Coronary artery (tissue), 2 donors: ENCODE results near the gene C17orf107.
"Not testable (repeated sequence)": the region's sequence is repeated elsewhere in the genome, so short reads cannot be mapped to it uniquely, and the experiment has no call there.

Source experiments
- DNase-seq: peaks from one replicate; pipeline ENCODE4 v3.0.0-alpha.2; 2017; ENCODE audit warnings: low spot score
- H3K27ac ChIP-seq, 2 donors: fragments of 200-600 bp; sonication (generic); one replicate each; pipeline ENCODE4 v1.5.1; 2016 to 2019
- H3K4me3 ChIP-seq: fragments of 200-600 bp; sonication (generic); 2 replicates; pipeline ENCODE4 v1.5.1; 2016; ENCODE audit warnings: mild to moderate bottlenecking, moderate library complexity
- TF ChIP-seq, protein P1 (sequence below): fragments of 200-600 bp; sonication (generic); IDR thresholded peaks from one replicate; pipeline ENCODE4 v1.5.1; 2019; ENCODE audit warnings: antibody characterized with exemption

The C17orf107 gene

GRCh38 chr17:4913994-4914393, 14.7 kb downstream of the C17orf107 start:
- Histone ChIP-seq H3K4me3 (no peak overlapping the region), H3K27ac (no peak overlapping the region)
- no peak for DNase-seq
- TF ChIP-seq, protein P1, sequence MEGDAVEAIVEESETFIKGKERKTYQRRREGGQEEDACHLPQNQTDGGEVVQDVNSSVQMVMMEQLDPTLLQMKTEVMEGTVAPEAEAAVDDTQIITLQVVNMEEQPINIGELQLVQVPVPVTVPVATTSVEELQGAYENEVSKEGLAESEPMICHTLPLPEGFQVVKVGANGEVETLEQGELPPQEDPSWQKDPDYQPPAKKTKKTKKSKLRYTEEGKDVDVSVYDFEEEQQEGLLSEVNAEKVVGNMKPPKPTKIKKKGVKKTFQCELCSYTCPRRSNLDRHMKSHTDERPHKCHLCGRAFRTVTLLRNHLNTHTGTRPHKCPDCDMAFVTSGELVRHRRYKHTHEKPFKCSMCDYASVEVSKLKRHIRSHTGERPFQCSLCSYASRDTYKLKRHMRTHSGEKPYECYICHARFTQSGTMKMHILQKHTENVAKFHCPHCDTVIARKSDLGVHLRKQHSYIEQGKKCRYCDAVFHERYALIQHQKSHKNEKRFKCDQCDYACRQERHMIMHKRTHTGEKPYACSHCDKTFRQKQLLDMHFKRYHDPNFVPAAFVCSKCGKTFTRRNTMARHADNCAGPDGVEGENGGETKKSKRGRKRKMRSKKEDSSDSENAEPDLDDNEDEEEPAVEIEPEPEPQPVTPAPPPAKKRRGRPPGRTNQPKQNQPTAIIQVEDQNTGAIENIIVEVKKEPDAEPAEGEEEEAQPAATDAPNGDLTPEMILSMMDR = no peak

DNA sequence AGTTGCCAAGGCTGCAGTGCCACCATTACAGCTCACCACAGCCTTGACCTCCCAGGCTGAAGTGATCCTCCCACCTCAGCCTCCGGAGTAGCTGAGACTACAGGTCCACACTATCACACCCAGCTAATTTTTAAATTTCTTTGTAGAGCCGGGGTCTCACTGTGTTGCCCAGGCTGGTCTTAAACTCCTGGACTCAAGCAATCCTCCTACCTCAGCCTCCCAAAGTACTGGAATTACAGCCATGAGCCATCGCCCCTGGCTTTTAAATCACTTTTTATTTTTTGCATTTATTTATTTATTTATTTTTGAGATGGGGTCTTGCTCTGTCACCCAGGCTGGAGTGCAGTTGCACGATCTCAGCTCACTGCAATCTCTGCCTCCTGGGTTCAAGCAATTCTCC, 15.2 kb downstream of the C17orf107 start:
- DNase-seq, H3K4me3 ChIP-seq, H3K27ac ChIP-seq: not testable (repeated sequence)

DNA sequence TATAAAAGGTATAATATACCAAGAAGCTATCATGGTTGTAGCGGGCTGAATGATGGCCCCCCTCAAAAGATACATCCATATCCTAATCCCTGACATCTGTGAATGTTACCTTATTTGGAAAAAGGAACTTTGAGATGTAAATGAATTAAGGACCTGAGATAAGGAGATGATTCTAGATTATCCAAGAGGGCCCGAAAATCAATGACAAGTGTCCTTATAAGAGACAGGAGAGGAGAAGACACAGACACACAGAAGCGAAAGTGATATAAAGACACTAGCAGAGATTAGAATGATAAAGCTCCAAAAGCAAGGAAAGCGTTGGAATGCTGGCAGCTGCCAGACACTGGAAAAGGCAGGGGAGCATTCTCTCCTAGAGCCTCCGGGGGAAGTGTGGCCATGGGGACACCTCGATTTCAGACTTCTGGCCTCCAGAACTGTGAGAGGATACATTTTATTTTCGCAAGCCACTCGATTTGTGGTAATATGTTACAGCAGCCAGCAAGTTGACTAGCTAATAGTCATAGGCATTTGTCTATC, 20.2 kb downstream of the C17orf107 start:
- TF ChIP-seq, protein P1 = no peak
- Histone ChIP-seq H3K4me3 (no peak overlapping the region), H3K27ac (no peak overlapping the region)
- no peak for DNase-seq

- no peak overlapping the region for H3K27ac ChIP-seq
- H3K4me3 ChIP-seq = no peak overlapping the region
- DNase-seq = no peak
- TF ChIP-seq, protein P1 = no peak
Measured at GRCh38 chr17:4920351-4921048, 21.2 kb downstream of the C17orf107 start.

GRCh38 chr17:4921320-4921719, 22.0 kb downstream of the C17orf107 start:
- no peak for DNase-seq
- Histone ChIP-seq H3K27ac (no peak overlapping the region), H3K4me3 (no peak overlapping the region)
- TF ChIP-seq, protein P1 = no peak

DNA sequence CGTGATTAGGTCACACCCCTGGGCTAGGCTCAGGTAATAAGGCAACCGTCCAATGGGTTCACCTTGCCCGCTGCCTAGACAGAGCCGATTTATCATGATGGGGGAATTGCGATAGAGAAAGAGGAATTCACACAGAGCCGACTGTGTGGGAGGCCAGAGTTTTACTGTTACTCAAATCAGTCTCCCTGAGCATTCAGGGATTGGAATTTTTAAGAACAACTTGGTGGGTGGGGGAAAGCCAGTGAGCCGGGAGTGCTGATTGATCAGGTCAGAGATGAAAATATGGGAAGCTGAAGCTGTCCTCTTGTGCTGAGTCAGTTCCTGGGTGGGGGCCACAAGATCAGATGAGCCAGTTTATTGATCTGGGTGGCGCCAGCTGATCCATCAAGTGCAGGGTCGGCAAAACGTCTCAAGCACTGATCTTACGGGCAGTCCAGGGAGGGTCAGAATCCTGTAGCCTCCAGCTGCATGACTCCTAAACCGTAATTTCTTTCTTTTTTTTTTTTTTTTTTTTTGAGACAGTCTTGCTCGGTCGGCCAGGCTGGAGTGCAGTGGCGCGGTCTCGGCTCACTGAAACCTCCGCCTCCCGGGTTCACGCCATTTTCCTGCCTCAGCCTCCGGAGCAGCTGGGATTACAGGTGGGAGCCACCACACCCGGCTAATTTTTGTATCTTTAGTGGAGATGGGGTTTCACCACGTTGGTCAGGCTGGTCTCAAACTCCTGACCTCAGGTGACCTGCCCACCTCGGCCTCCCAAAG, 27.4 kb downstream of the C17orf107 start:
- not testable (repeated sequence) for DNase-seq, H3K4me3 ChIP-seq, H3K27ac ChIP-seq

DNA sequence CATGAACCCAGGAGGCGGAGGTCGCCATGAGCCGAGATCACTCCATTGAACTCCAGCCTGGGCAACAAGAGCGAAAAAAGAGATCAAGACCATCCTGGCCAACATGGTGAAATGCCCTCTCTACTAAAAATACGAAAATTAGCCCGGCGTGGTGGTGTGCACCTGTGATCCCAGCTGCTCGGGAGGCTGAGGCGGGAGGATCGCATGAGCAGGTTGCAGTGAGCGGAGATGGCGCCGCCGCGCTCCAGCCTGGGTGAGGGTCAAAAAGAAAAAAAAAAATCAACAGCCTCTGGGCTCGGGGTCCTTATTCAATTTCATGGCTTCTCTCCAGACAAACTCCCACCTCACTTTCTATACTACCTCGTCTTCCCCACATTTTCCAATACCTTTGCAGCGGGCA, 29.5 kb downstream of the C17orf107 start:
- H3K27ac ChIP-seq = no peak overlapping the region
- H3K4me3 ChIP-seq = no peak overlapping the region
- DNase-seq = no peak
- TF ChIP-seq, protein P1 = no peak

DNA sequence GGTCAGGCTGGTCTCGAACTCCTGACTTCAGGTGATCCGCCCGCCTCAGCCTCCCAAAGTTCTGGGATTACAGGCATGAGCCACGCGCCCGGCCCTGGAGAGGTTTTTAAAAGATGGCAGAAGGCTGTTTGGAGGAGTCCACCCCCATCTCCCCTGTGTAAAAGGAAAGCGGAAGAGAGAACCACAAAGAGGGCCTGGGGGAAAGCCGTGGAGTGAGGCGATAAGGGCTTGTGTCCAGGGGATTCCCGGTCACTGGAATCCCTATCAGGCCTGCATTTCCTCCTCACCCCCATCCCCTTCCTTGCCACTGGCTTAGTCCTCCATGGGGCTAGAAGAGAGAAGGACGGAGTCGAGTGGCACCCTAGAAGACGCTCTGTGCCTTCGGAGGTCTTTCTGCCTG, 32.6 kb downstream of the C17orf107 start, which contains the start of gene GP1BA:
Gene GP1BA, plus strand, starts transcription at position 315 of the 400 bp plus-strand sequence. CDS start 328 bp downstream, outside the sequence.
- TF ChIP-seq, protein P1 = no peak
- Histone ChIP-seq H3K4me3 (no peak within 1 kb of the TSS), H3K27ac (no peak within 1 kb of the TSS)
- DNase-seq = no peak
